Lung (tissue), 12 donors: ENCODE measurements around the gene PSG5. TPM values are rescaled to one million over a fixed set of nuclear protein-coding genes. Genes with fewer than 3 reads are reported as not detected.
"Not testable (repeated sequence)": the region's sequence is repeated elsewhere in the genome, so short reads cannot be mapped to it uniquely, and the experiment has no call there.

Source experiments
- ATAC-seq: fragments of 200-7000 bp; cut with Tn5 transposase; one replicate; pipeline ENCODE4 v1.9.1; 2020; ENCODE audit warnings: moderate number of reproducible peaks; ENCODE audit not compliant: insufficient read depth, low FRiP score
- DNase-seq, 3 donors: peaks; one replicate each; pipeline ENCODE4 v3.0.0-alpha.2; 2013 to 2017
- H3K27ac ChIP-seq, 2 donors: one replicate each; pipeline ENCODE4 v1.5.1; 2013; ENCODE audit warnings: mild to moderate bottlenecking in 2 of 2, moderate library complexity in 2 of 2, control low read depth in 1 of 2, inconsistent platforms in 1 of 2, low read depth in 1 of 2, low read length in 1 of 2
- H3K27me3 ChIP-seq, 3 donors: one replicate each; pipeline ENCODE4 v1.5.1; 2013; ENCODE audit warnings: low read length in 2 of 3; ENCODE audit not compliant: control insufficient read depth in 3 of 3, insufficient read depth in 3 of 3
- H3K36me3 ChIP-seq, 4 donors: one replicate each; pipeline ENCODE4 v1.5.1; 2013; ENCODE audit warnings: low read length in 4 of 4, mild to moderate bottlenecking in 1 of 4, moderate library complexity in 1 of 4; ENCODE audit not compliant: control insufficient read depth in 4 of 4, insufficient read depth in 4 of 4
- H3K4me1 ChIP-seq, 5 donors: one replicate each; pipeline ENCODE4 v1.5.1; 2013; ENCODE audit warnings: low read length in 5 of 5, mild to moderate bottlenecking in 2 of 5, moderate library complexity in 1 of 5; ENCODE audit not compliant: control insufficient read depth in 5 of 5, insufficient read depth in 5 of 5
- H3K4me3 ChIP-seq: one replicate; pipeline ENCODE4 v1.5.1; 2013; ENCODE audit warnings: mild to moderate bottlenecking, control low read depth, moderate library complexity
- H3K9ac ChIP-seq, 2 donors: one replicate each; pipeline ENCODE4 v1.5.1; 2013; ENCODE audit warnings: low read length in 2 of 2, control low read depth in 1 of 2; ENCODE audit not compliant: insufficient read depth in 1 of 2
- H3K9me3 ChIP-seq, 4 donors: one replicate each; pipeline ENCODE4 v1.5.1; 2013; ENCODE audit warnings: low read length in 3 of 4, mild to moderate bottlenecking in 1 of 4, moderate library complexity in 1 of 4; ENCODE audit not compliant: control insufficient read depth in 4 of 4, insufficient read depth in 3 of 4
- CTCF ChIP-seq: IDR thresholded peaks from 2 replicates; pipeline ENCODE4 v1.5.1; 2012; ENCODE audit warnings: mild to moderate bottlenecking; ENCODE audit errors: control extremely low read depth, extremely low read depth
- WGBS, 2 donors: extraction: QIAGEN DNeasy Blood & Tissue Kit; methylation state at CpG; one replicate each; pipeline ENCODE4 v1.1.7; 2013; 5-methylcytosine and 5-hydroxymethylcytosine counted together
- polyA plus RNA-seq, 2 donors: library from polyadenylated mRNA; stranded (reverse); fragments of 200-250 nt; gene quantifications; one replicate each; pipeline ENCODE4 v1.2.1, GENCODE V29; 2013
- total RNA-seq, 2 donors: library from RNA; depleted of rRNA in 1 of 2; stranded (reverse); fragments of >200 nt in 1 of 2; gene quantifications; one replicate each; pipeline ENCODE4 v1.2.1, GENCODE V29; 2014 to 2021
- donor health status: control.
- donor health status: control.
- donor health status: Bipolar disorder and iron deficiency.
- donor health status: healthy.
- donor health status: DM: yes; HTN: yes; CAD: no.

Gene PSG5
- total and polyA plus RNA-seq, 4 donors = not detected

GRCh38 chr19:43224855-43225253 is 38.5 kb upstream of the PSG5 start:
- no peak for DNase-seq
- peaks cover 0 to 25% (median 11%) of the 10 kb centered on the region in 4 donors for H3K9me3 ChIP-seq
- H3K9ac ChIP-seq = no peak overlapping the region
- no peak overlapping the region for H3K27ac ChIP-seq
- 93 to 100% methylated on average over 2 of the region's 2 CpGs for WGBS, 2 donors
- ATAC-seq = no peak
- H3K4me1 ChIP-seq = no peaks in the 10 kb centered on the region
- TF ChIP-seq CTCF = no peak
- no peaks in the 10 kb centered on the region for H3K36me3 ChIP-seq
- H3K4me3 ChIP-seq = no peak overlapping the region
- H3K27me3 ChIP-seq = no peaks in the 10 kb centered on the region

- WGBS, 2 donors = 74 to 83% methylated on average over 5 of the region's 5 CpGs
These were observed 38.0 kb upstream of the PSG5 start for GRCh38 chr19:43224201-43224854.

GRCh38 chr19:43221891-43222290 is 35.6 kb upstream of the PSG5 start:
- not testable (repeated sequence) for DNase-seq, H3K4me1 ChIP-seq, H3K9ac ChIP-seq, ATAC-seq, H3K27ac ChIP-seq, H3K27me3 ChIP-seq, H3K36me3 ChIP-seq, H3K4me3 ChIP-seq
- H3K9me3 ChIP-seq = peaks cover 0 to 21% (median 3%) of the 10 kb centered on the region in 4 donors
- WGBS, 2 donors = 95 to 98% methylated on average over 14 to 22 of the region's 22 CpGs

More at GRCh38 chr19:43224201-43224854, 38.0 kb upstream of the PSG5 start:
- H3K27ac ChIP-seq, ATAC-seq, H3K4me1 ChIP-seq, H3K36me3 ChIP-seq, H3K4me3 ChIP-seq, H3K27me3 ChIP-seq, H3K9ac ChIP-seq, DNase-seq: not testable (repeated sequence)
- H3K9me3 ChIP-seq = peaks cover 0 to 25% (median 9%) of the 10 kb centered on the region in 4 donors

- 83 to 92% methylated on average over 4 of the region's 4 CpGs for WGBS, 2 donors
- not testable (repeated sequence) for H3K4me1 ChIP-seq, H3K27me3 ChIP-seq, ATAC-seq, H3K4me3 ChIP-seq, H3K9ac ChIP-seq, DNase-seq, H3K27ac ChIP-seq, H3K36me3 ChIP-seq
- peaks cover 0 to 15% (median 3%) of the 10 kb centered on the region in 4 donors for H3K9me3 ChIP-seq
These were observed 32.8 kb upstream of the PSG5 start for GRCh38 chr19:43219136-43219535.

GRCh38 chr19:43215881-43216280 is 29.5 kb upstream of the PSG5 start:
- H3K36me3 ChIP-seq, H3K4me3 ChIP-seq, H3K9me3 ChIP-seq, ATAC-seq, H3K27me3 ChIP-seq, H3K4me1 ChIP-seq, DNase-seq, H3K27ac ChIP-seq, H3K9ac ChIP-seq: not testable (repeated sequence)
- 21 to 41% methylated on average over 2 of the region's 2 CpGs for WGBS, 2 donors
